ENCODE measurements around the gene TMEM54.

- TF ChIP-seq CBX2 (IDR thresholded peaks at IDR 0.05; ENCODE audit: insufficient read depth, low read length, poor library complexity, severe bottlenecking) = no peak
- no peak for TF ChIP-seq EP300 (IDR thresholded peaks at IDR 0.05; ENCODE audit: low read length)
- TF ChIP-seq, protein P1, sequence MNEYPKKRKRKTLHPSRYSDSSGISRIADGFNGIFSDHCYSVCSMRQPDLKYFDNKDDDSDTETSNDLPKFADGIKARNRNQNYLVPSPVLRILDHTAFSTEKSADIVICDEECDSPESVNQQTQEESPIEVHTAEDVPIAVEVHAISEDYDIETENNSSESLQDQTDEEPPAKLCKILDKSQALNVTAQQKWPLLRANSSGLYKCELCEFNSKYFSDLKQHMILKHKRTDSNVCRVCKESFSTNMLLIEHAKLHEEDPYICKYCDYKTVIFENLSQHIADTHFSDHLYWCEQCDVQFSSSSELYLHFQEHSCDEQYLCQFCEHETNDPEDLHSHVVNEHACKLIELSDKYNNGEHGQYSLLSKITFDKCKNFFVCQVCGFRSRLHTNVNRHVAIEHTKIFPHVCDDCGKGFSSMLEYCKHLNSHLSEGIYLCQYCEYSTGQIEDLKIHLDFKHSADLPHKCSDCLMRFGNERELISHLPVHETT (CRISPR knock-in tag; conservative IDR thresholded peaks at IDR 0.05 in 1 of 2, IDR thresholded peaks at IDR 0.05 in 1 of 2) = no peak
These were observed 6.2 kb upstream of the TMEM54 start for GRCh38 chr1:32907435-32907834.

Data from K562 (cell line).